ENCODE data around the gene OR5B12. TPM values are rescaled to one million over a fixed set of nuclear protein-coding genes. Genes with fewer than 3 reads are reported as not detected.
"Not testable (repeated sequence)": the region's sequence is repeated elsewhere in the genome, so short reads cannot be mapped to it uniquely, and the experiment has no call there.

OR5B12 gene
- not detected for polyA plus RNA-seq (ENCODE audit: insufficient read length)
- long read RNA-seq, donor 1: 0 reads
- long read RNA-seq, donor 2: 0 reads
- long read RNA-seq, donor 3: 0 reads
- long read RNA-seq, donor 4: 0 reads
- long read RNA-seq, donor 5: 0 reads
- long read RNA-seq, donor 6: 0 reads
- long read RNA-seq, donor 7: 0 reads
- long read RNA-seq, donor 8: 0 reads

GRCh38 chr11:58442136-58442535, at the start of gene OR5B12:
TSS of gene OR5B12 (minus strand) at chr11:58442236. CDS start at chr11:58440151, 2,085 bp downstream.
- DNase-seq: no peak

GRCh38 chr11:58490827-58491226, 48.8 kb upstream of the OR5B12 start:
- DNase-seq: no peak

GRCh38 chr11:58487170-58487569, 45.1 kb upstream of the OR5B12 start:
- DNase-seq: no peak

- DNase-seq: no peak
Observed at GRCh38 chr11:58485961-58486360, 43.9 kb upstream of the OR5B12 start.

- DNase-seq: no peak
Observed at GRCh38 chr11:58471892-58472291, 29.9 kb upstream of the OR5B12 start.

GRCh38 chr11:58466293-58466692, 24.3 kb upstream of the OR5B12 start:
- DNase-seq: no peak

GRCh38 chr11:58465690-58466089, 23.7 kb upstream of the OR5B12 start:
- DNase-seq: no peak

- DNase-seq: no peak
Observed at GRCh38 chr11:58451585-58451984, 9.5 kb upstream of the OR5B12 start.

- no peak for DNase-seq
Observed at GRCh38 chr11:58446294-58446693, 4.3 kb upstream of the OR5B12 start.

- no peak for DNase-seq
Observed at GRCh38 chr11:58444300-58444699, 2.3 kb upstream of the OR5B12 start.

GRCh38 chr11:58438486-58438885, 3.5 kb downstream of the OR5B12 start:
- DNase-seq: no peak

- DNase-seq: no peak
Observed at GRCh38 chr11:58434217-58434616, 7.8 kb downstream of the OR5B12 start.

GRCh38 chr11:58433638-58434203, 8.3 kb downstream of the OR5B12 start:
- DNase-seq: no peak

GRCh38 chr11:58429273-58429672, 12.8 kb downstream of the OR5B12 start:
- DNase-seq: no peak

GRCh38 chr11:58428021-58428420, 14.0 kb downstream of the OR5B12 start, which contains the start of gene OR5B2:
TSS of gene OR5B2 (minus strand) at chr11:58428121. CDS start at chr11:58423261, 4,860 bp downstream.
- no peak for DNase-seq

GRCh38 chr11:58406774-58407173, 35.3 kb downstream of the OR5B12 start, which contains the start of gene OR5B3:
TSS of gene OR5B3 (minus strand) at chr11:58406874. CDS start at chr11:58403409, 3,465 bp downstream.
- DNase-seq: no peak

- DNase-seq: not testable (repeated sequence)
Observed at GRCh38 chr11:58399622-58400021, 42.4 kb downstream of the OR5B12 start.

GRCh38 chr11:58395581-58395980, 46.5 kb downstream of the OR5B12 start:
- no peak for DNase-seq

- DNase-seq: no peak
Observed at GRCh38 chr11:58394195-58394594, 47.8 kb downstream of the OR5B12 start.

- DNase-seq: no peak
Observed at GRCh38 chr11:58392746-58393145, 49.3 kb downstream of the OR5B12 start.

- DNase-seq: no peak
Observed at GRCh38 chr11:58391879-58392278, 50.2 kb downstream of the OR5B12 start.

- DNase-seq: no peak
Observed at GRCh38 chr11:58390551-58391063, 51.4 kb downstream of the OR5B12 start.

All from left kidney (tissue), 8 donors.